ENCODE data around the gene PTPN22. TPM values are rescaled to one million over a fixed set of nuclear protein-coding genes. Genes with fewer than 3 reads are reported as not detected.

Gene PTPN22
- total RNA-seq, 4 donors from 2014 or later: 0.57 to 17.5 (median 4.7) TPM

DNA sequence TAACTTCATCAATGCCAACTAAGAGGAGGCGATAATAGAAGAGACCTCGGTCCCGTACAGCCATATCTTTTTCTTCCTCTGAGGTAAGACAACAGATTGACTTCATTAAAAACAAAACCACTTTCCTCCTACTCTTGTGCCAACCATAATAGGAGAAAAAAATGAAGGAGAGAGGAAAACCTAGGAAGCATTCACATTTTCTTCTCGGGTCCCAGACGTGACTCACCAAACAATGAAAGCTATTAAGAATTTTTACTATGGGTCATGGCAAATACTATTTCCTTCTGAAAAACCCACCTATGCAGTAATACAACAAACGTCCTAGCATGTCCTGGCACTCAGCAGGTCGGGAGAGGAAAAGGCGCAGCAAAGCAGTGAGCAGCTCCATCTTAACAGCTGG, 24.4 kb upstream of the PTPN22 start:
- TF ChIP-seq, protein P1, sequence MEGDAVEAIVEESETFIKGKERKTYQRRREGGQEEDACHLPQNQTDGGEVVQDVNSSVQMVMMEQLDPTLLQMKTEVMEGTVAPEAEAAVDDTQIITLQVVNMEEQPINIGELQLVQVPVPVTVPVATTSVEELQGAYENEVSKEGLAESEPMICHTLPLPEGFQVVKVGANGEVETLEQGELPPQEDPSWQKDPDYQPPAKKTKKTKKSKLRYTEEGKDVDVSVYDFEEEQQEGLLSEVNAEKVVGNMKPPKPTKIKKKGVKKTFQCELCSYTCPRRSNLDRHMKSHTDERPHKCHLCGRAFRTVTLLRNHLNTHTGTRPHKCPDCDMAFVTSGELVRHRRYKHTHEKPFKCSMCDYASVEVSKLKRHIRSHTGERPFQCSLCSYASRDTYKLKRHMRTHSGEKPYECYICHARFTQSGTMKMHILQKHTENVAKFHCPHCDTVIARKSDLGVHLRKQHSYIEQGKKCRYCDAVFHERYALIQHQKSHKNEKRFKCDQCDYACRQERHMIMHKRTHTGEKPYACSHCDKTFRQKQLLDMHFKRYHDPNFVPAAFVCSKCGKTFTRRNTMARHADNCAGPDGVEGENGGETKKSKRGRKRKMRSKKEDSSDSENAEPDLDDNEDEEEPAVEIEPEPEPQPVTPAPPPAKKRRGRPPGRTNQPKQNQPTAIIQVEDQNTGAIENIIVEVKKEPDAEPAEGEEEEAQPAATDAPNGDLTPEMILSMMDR (IDR thresholded peaks at IDR 0.05; ENCODE audit: low read depth): no peak

DNA sequence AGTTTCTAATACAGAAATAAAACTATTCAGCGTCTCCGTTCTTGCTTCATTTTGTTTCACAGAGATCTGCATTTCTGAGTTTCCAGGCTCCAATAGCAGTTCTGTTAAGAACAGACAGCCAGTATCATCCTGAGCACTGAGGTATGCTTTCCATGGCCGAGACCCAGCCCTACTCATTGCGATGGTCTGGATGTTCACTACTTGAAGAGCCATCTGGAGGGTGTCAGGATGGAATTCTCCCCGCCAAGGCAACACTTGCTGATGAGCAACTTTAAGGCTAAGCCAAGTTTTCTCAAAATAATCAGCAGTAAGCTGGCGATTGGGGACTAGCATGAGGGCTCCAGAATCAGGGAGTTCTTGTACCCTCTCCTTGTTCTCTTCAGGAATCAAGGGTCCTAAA, 23.6 kb upstream of the PTPN22 start:
- TF ChIP-seq, protein P1 (IDR thresholded peaks at IDR 0.05; ENCODE audit: low read depth): no peak

DNA sequence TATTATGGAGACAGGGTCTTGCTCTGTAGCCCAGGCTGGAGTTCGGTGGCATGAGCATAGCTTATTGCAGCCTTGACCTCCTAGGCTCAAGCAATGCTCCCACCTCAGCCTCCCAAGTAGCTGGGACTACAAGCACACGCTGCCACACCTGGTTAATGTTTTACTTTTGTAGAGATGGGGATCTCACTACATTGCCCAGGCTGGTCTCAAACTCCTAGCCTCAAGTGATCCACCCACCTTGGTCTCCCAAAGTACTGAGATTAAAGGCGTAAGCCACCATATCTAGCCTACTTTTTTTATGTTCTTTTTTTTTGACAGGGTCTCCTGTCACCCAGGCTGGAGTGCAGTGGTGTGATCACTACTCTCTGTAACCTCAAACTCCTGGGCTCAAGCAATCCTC, 21.8 kb upstream of the PTPN22 start:
- TF ChIP-seq, protein P1 (IDR thresholded peaks at IDR 0.05; ENCODE audit: low read depth): no peak

DNA sequence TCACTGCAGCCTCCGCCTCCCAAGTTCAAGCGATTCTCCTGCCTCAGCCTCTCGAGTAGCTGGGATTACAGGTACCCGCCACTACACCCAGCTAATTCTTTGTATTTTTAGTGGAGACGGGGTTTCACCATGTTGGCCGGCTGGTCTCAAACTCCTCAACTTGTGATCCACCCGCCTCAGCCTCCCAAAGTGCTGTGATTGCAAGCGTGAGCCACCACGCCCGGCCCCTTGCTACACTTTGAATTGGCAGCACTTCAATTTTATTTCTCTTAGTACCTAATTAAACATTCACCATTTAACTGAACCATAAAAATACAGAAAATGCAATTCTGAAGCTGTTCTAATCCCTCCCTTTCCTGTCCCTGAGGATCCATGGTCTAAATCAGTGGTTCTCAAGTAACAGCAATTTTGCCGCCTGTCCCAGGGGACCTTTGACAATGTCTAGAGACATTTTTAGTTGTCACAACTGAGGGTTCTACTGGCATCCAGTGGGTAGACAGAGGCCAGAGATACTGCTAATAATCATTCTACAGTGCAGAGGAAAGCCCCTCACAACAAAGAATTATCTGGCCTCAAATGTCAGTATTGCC, 20.2 kb upstream of the PTPN22 start:
- TF ChIP-seq, protein P1 (IDR thresholded peaks at IDR 0.05; ENCODE audit: low read depth): no peak

DNA sequence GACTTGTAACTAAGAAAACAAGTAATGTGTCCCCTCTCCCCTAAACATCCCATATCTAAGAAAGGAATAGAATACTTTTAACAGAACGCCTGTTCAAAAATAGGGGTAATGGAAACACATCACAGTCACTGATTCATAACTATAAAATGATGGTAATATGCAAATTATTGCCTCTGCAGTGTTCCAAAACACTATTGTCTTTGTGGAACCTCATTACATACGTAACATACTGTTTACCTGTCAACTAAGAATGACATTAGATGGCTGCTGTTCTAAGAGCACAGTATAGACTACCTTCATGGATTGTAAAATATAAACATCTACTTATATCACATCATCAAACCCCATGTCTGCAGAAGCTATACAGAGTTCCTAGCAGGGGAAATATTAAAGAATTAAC, 19.3 kb upstream of the PTPN22 start:
- TF ChIP-seq, protein P1 (IDR thresholded peaks at IDR 0.05; ENCODE audit: low read depth): no peak

DNA sequence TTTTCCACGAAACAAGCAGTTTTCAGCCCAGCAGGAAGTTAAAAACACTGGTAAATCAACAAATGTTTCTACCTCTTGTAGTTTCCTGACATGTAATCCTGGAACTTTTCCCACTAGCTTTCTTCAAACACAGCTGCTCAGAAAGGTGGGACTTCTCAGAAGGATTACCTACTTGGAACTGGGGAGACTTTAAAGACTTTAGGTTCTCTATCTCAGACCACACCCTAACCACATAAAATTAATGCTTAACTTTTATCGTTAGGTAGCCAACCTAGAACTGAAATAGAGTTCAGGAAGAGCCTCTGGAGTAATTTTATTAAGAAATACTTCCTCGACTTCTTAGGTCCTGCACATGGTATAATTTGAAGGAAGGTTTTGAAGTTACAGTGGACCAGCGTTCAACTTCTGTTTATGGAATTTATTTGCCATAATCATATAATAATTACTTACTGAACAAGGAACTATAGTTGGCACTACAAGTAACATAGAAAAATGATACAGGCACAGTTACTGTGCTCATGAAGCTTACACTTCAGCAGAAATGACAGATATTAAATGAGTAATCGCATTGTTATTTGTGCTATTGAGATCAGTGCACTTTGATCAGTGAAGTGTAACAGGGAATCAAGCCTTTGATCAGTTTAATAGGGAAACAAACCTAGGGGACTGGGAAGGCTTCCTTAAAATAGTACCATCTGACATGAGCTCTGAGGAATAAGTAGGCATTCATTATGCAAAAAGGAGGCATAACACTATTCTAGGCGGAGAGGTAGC, 16.1 kb upstream of the PTPN22 start, which contains the start of gene BCL2L15:
BCL2L15 (minus strand) TSS at position 180 of the 774 bp plus-strand sequence. CDS start 206 bp downstream, outside the sequence.
- TF ChIP-seq, protein P1 (IDR thresholded peaks at IDR 0.05; ENCODE audit: low read depth): no peak

All from subcutaneous adipose tissue (tissue), 4 donors.